H9 (cell line): ENCODE measurements around the gene FBLL1. TPM values are rescaled to one million over a fixed set of nuclear protein-coding genes. Genes with fewer than 3 reads are reported as not detected.

Experiments used
- DNase-seq: peaks from one replicate; pipeline ENCODE4 v3.0.0-alpha.2; 2017
- H2AFZ ChIP-seq: one replicate; pipeline ENCODE4 v1.6.1; 2013; ENCODE audit warnings: mild to moderate bottlenecking, low read length, control low read depth, moderate library complexity
- H2AK5ac ChIP-seq: 2 replicates; pipeline ENCODE4 v1.6.1; 2013; ENCODE audit warnings: low read length, control low read depth, mixed read lengths; ENCODE audit not compliant: insufficient read length
- H2BK120ac ChIP-seq: one replicate; pipeline ENCODE4 v1.6.1; 2013; ENCODE audit warnings: low read depth, mild to moderate bottlenecking, low read length, control low read depth, inconsistent platforms; ENCODE audit not compliant: poor library complexity, severe bottlenecking
- H2BK12ac ChIP-seq: 2 replicates; pipeline ENCODE4 v1.6.1; 2013; ENCODE audit warnings: low read length, control low read depth, mixed read lengths, low read depth; ENCODE audit not compliant: insufficient read length
- H2BK15ac ChIP-seq: 2 replicates; pipeline ENCODE4 v1.6.1; 2013; ENCODE audit warnings: low read depth, low read length, control low read depth
- H2BK20ac ChIP-seq: one replicate; pipeline ENCODE4 v1.6.1; 2013; ENCODE audit warnings: low read depth, mild to moderate bottlenecking, low read length, control low read depth, inconsistent platforms; ENCODE audit not compliant: poor library complexity, severe bottlenecking
- H2BK5ac ChIP-seq: 2 replicates; pipeline ENCODE4 v1.6.1; 2013; ENCODE audit warnings: low read length, control low read depth, mixed read lengths; ENCODE audit not compliant: insufficient read length
- H3K14ac ChIP-seq: 2 replicates; pipeline ENCODE4 v1.6.1; 2013; ENCODE audit warnings: low read length, control low read depth; ENCODE audit not compliant: insufficient read depth
- H3K18ac ChIP-seq: 2 replicates; pipeline ENCODE4 v1.6.1; 2013; ENCODE audit warnings: low read depth, mild to moderate bottlenecking, mixed read lengths, low read length, control low read depth; ENCODE audit not compliant: insufficient read length
- H3K23ac ChIP-seq: 2 replicates; pipeline ENCODE4 v1.6.1; 2013; ENCODE audit warnings: low read length, control low read depth, mixed read lengths, low read depth; ENCODE audit not compliant: insufficient read length
- H3K23me2 ChIP-seq: 2 replicates; pipeline ENCODE4 v1.6.1; 2013; ENCODE audit warnings: low read depth, mild to moderate bottlenecking, mixed read lengths, low read length, control low read depth; ENCODE audit not compliant: insufficient read length, poor library complexity, severe bottlenecking
- H3K27ac ChIP-seq: 2 replicates; pipeline ENCODE4 v1.5.1; 2013; ENCODE audit warnings: low read length, control low read depth, mixed read lengths, low read depth; ENCODE audit not compliant: insufficient read length
- H3K27me3 ChIP-seq: 2 replicates; pipeline ENCODE4 v1.6.1; 2013; ENCODE audit warnings: low read length, control low read depth, inconsistent platforms; ENCODE audit not compliant: insufficient read depth
- H3K4ac ChIP-seq: 2 replicates; pipeline ENCODE4 v1.6.1; 2013; ENCODE audit warnings: low read depth, mild to moderate bottlenecking, control low read depth, inconsistent platforms, low read length, moderate library complexity
- H3K4me1 ChIP-seq: 2 replicates; pipeline ENCODE4 v1.6.1; 2013; ENCODE audit warnings: low read length, control low read depth, inconsistent platforms; ENCODE audit not compliant: insufficient read depth
- H3K4me2 ChIP-seq: 2 replicates; pipeline ENCODE4 v1.6.1; 2013; ENCODE audit warnings: low read length, control low read depth, mixed read lengths; ENCODE audit not compliant: insufficient read length, insufficient read depth
- H3K56ac ChIP-seq: 2 replicates; pipeline ENCODE4 v1.6.1; 2013; ENCODE audit warnings: low read depth, mild to moderate bottlenecking, mixed read lengths, low read length, control low read depth; ENCODE audit not compliant: insufficient read length
- H3K79me1 ChIP-seq: 2 replicates; pipeline ENCODE4 v1.6.1; 2013; ENCODE audit warnings: low read depth, mild to moderate bottlenecking, moderate library complexity, low read length, control low read depth, inconsistent platforms; ENCODE audit not compliant: insufficient read depth, poor library complexity, severe bottlenecking
- H3K79me2 ChIP-seq: 2 replicates; pipeline ENCODE4 v1.6.1; 2013; ENCODE audit warnings: low read length, control low read depth, inconsistent platforms; ENCODE audit not compliant: insufficient read depth
- H3K9ac ChIP-seq: 2 replicates; pipeline ENCODE4 v1.6.1; 2013; ENCODE audit warnings: low read length, control low read depth, mixed read lengths; ENCODE audit not compliant: insufficient read length; ENCODE audit errors: extremely low read depth
- H3K9me3 ChIP-seq: one replicate; pipeline ENCODE4 v1.6.1; 2013; ENCODE audit warnings: low read depth, low read length, inconsistent platforms; ENCODE audit not compliant: control insufficient read depth
- H3T11ph ChIP-seq: one replicate; pipeline ENCODE4 v1.6.1; 2013; ENCODE audit warnings: mild to moderate bottlenecking, low read length, control low read depth, inconsistent platforms
- H4K20me1 ChIP-seq: one replicate; pipeline ENCODE4 v1.6.1; 2013; ENCODE audit not compliant: control insufficient read depth, insufficient read length, insufficient read depth
- H4K5ac ChIP-seq: 2 replicates; pipeline ENCODE4 v1.6.1; 2013; ENCODE audit warnings: low read depth, mild to moderate bottlenecking, mixed read lengths, low read length, control low read depth; ENCODE audit not compliant: insufficient read length
- H4K8ac ChIP-seq: replicated peaks from 2 replicates; pipeline ENCODE4 v1.6.1; 2013; ENCODE audit warnings: low read length, control low read depth, mixed read lengths, low read depth; ENCODE audit not compliant: insufficient read length
- H4K91ac ChIP-seq: 2 replicates; pipeline ENCODE4 v1.6.1; 2013; ENCODE audit warnings: low read depth, mild to moderate bottlenecking, moderate library complexity, mixed read lengths, low read length, control low read depth; ENCODE audit not compliant: insufficient read length
- H3K27ac Mint-ChIP-seq, 3 experiments: 2 replicates in 2 of 3; 3 replicates in 1 of 3; pipeline ENCODE4 v1.8.0; 2020 to 2021; ENCODE audit warnings: mixed read lengths in 3 of 3, mild to moderate bottlenecking in 1 of 3, moderate library complexity in 1 of 3
- H3K27me3 Mint-ChIP-seq: 2 replicates; pipeline ENCODE4 v1.8.0; 2021; ENCODE audit warnings: low read depth, mild to moderate bottlenecking, moderate library complexity, mixed read lengths
- H3K36me3 Mint-ChIP-seq, 3 experiments: 2 replicates in 2 of 3; 3 replicates in 1 of 3; pipeline ENCODE4 v1.8.0; 2020 to 2021; ENCODE audit warnings: low read depth in 3 of 3, mixed read lengths in 3 of 3; ENCODE audit not compliant: insufficient read depth in 1 of 3
- H3K4me1 Mint-ChIP-seq, 2 experiments: 2 replicates each; pipeline ENCODE4 v1.8.0; 2020; ENCODE audit warnings: mixed read lengths in 2 of 2
- H3K4me3 Mint-ChIP-seq, 2 experiments: 2 replicates in 1 of 2; 3 replicates in 1 of 2; pipeline ENCODE4 v1.8.0; 2020 to 2021; ENCODE audit warnings: mild to moderate bottlenecking in 2 of 2, mixed read lengths in 2 of 2, moderate library complexity in 1 of 2
- H3K9me3 Mint-ChIP-seq, 2 experiments: 2 replicates in 1 of 2; 3 replicates in 1 of 2; pipeline ENCODE4 v1.8.0; 2020; ENCODE audit warnings: mild to moderate bottlenecking in 2 of 2, mixed read lengths in 2 of 2, moderate library complexity in 1 of 2
- CTCF ChIP-seq: fragments of 200-600 bp; sonication (generic); conservative IDR thresholded peaks from 3 replicates; pipeline ENCODE4 v1.8.0; 2021; ENCODE audit warnings: antibody characterized with exemption, mild to moderate bottlenecking
- WGBS: extraction: QIAGEN DNeasy Blood & Tissue Kit; methylation state at CpG from one replicate; pipeline ENCODE4 v1.1.7; 2013; ENCODE audit warnings: missing lambda C conversion rate, low lambda C conversion rate, mixed read lengths; ENCODE audit not compliant: insufficient read length; ENCODE audit errors: extremely low coverage; 5-methylcytosine and 5-hydroxymethylcytosine counted together
- total RNA-seq: library from RNA; stranded (reverse); gene quantifications from 2 replicates; pipeline ENCODE4 v1.2.1, GENCODE V29; 2021

The FBLL1 gene
- total RNA-seq, 1 experiment from 2014 or later: 3.6 TPM

GRCh38 chr5:168527756-168528295 lies 1.3 kb upstream of the FBLL1 start:
- no peak overlapping the region for H4K8ac ChIP-seq
- H3K56ac ChIP-seq: no peak overlapping the region
- H3K14ac ChIP-seq: no peak overlapping the region
- no peaks in the 10 kb centered on the region for H3K79me2 ChIP-seq
- Mint-ChIP-seq H3K4me1 (peaks cover 17 to 28% of the 10 kb centered on the region in 2 experiments), H3K27me3 (peaks cover 34% of the 10 kb centered on the region), H3K9me3 (peaks cover 3 to 8% of the 10 kb centered on the region in 2 experiments; a peak in 2 of 5 replicates), H3K4me3 (no peak overlapping the region), H3K27ac (no peak overlapping the region), H3K36me3 (peaks cover 0 to 7% (median 2%) of the 10 kb centered on the region in 3 experiments; a peak in 3 of 7 replicates)
- peaks cover 5% of the 10 kb centered on the region for H3K4me1 ChIP-seq
- H3K27me3 ChIP-seq: peaks cover 7% of the 10 kb centered on the region; the same call in 1 of the 2 replicates
- H3K79me1 ChIP-seq: no peaks in the 10 kb centered on the region
- H3T11ph ChIP-seq: no peak overlapping the region
- H3K4me2 ChIP-seq: no peak overlapping the region
- no peak overlapping the region for H2AK5ac ChIP-seq
- no peak overlapping the region for H2AFZ ChIP-seq
- DNase-seq: no peak
- H2BK15ac ChIP-seq: no peak overlapping the region
- H4K20me1 ChIP-seq: no peaks in the 10 kb centered on the region
- H3K23me2 ChIP-seq: peaks cover 4% of the 10 kb centered on the region
- H2BK5ac ChIP-seq: no peak overlapping the region
- TF ChIP-seq CTCF: no peak
- no peak overlapping the region for H2BK12ac ChIP-seq
- no peak overlapping the region for H4K91ac ChIP-seq
- H3K4ac ChIP-seq: no peak overlapping the region
- H2BK20ac ChIP-seq: no peak overlapping the region
- no peak overlapping the region for H2BK120ac ChIP-seq
- no peak overlapping the region for H3K18ac ChIP-seq
- no peak overlapping the region for H3K27ac ChIP-seq
- H3K9me3 ChIP-seq: no peaks in the 10 kb centered on the region
- H3K9ac ChIP-seq: no peak overlapping the region
- H4K5ac ChIP-seq: no peak overlapping the region
- H3K23ac ChIP-seq: no peak overlapping the region
- WGBS: no CpG with 5 or more reads among the region's 4 CpGs
